ENCODE data around the gene NPEPL1.

NPEPL1 gene

GRCh38 chr20:58743929-58744534, 51.4 kb downstream of the NPEPL1 start:
- no peak for TF ChIP-seq CTCF (IDR thresholded peaks at IDR 0.05)

- TF ChIP-seq CTCF (IDR thresholded peaks at IDR 0.05), result no peak
Observed at GRCh38 chr20:58744836-58745235, 52.2 kb downstream of the NPEPL1 start.

GRCh38 chr20:58745391-58745790, 52.8 kb downstream of the NPEPL1 start:
- no peak for TF ChIP-seq CTCF (IDR thresholded peaks at IDR 0.05)

- TF ChIP-seq CTCF (IDR thresholded peaks at IDR 0.05), result no peak
Observed at GRCh38 chr20:58746620-58747019, 54.0 kb downstream of the NPEPL1 start.

GRCh38 chr20:58747211-58747610, 54.6 kb downstream of the NPEPL1 start:
- no peak for TF ChIP-seq CTCF (IDR thresholded peaks at IDR 0.05)

- no peak for TF ChIP-seq CTCF (IDR thresholded peaks at IDR 0.05)
Observed at GRCh38 chr20:58748618-58749017, 56.0 kb downstream of the NPEPL1 start.

- no peak for TF ChIP-seq CTCF (IDR thresholded peaks at IDR 0.05)
Observed at GRCh38 chr20:58749098-58749769, 56.6 kb downstream of the NPEPL1 start.

Measured in LNCAP (cell line).